Lower leg skin (tissue), 3 donors: Measurements from ENCODE around the gene WBP2NL.

Source experiments
- POLR2A ChIP-seq, 2 donors: fragments of 450-650 bp; IDR thresholded peaks; one replicate each; pipeline ENCODE4 v1.6.1; 2016 to 2017; ENCODE audit warnings: antibody characterized with exemption in 2 of 2, mild to moderate bottlenecking in 1 of 2, moderate library complexity in 1 of 2
- TF ChIP-seq, protein P1 (sequence below), 3 donors: fragments of 450-650 bp; IDR thresholded peaks; one replicate each; pipeline ENCODE4 v1.5.1; 2016; ENCODE audit warnings: antibody characterized with exemption in 3 of 3, mild to moderate bottlenecking in 3 of 3, moderate library complexity in 2 of 3

DNA sequence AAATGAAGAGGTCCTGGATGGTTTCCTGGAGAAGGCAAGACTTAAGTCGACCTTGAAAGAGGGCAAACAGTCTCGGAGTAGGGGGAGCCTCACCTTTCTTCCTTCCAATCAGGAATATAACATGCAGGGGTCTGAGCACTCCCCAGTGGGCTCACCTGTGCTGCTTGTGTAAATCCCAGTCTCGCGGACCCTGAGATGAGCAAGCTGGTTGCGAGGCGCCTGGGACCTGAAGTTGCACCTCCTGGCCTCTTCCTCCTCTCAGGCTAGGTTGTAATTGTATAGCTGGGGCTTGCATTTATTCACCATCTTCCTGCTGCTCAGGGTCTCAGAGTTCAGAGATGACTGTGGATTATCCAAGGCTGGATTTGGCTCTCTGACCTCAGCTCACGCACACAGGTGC, 7.5 kb upstream of the WBP2NL start:
- TF ChIP-seq POLR2A (IDR thresholded peaks at IDR 0.05) = no peak
- TF ChIP-seq, protein P1, sequence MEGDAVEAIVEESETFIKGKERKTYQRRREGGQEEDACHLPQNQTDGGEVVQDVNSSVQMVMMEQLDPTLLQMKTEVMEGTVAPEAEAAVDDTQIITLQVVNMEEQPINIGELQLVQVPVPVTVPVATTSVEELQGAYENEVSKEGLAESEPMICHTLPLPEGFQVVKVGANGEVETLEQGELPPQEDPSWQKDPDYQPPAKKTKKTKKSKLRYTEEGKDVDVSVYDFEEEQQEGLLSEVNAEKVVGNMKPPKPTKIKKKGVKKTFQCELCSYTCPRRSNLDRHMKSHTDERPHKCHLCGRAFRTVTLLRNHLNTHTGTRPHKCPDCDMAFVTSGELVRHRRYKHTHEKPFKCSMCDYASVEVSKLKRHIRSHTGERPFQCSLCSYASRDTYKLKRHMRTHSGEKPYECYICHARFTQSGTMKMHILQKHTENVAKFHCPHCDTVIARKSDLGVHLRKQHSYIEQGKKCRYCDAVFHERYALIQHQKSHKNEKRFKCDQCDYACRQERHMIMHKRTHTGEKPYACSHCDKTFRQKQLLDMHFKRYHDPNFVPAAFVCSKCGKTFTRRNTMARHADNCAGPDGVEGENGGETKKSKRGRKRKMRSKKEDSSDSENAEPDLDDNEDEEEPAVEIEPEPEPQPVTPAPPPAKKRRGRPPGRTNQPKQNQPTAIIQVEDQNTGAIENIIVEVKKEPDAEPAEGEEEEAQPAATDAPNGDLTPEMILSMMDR (IDR thresholded peaks at IDR 0.05) = no peak
